HG02798 (cell line): Measurements from ENCODE around the gene OR6M1.

Experiments
- ATAC-seq: cut with Tn5 transposase; IDR thresholded peaks from one replicate; pipeline ENCODE4 v1.9.1; 2021; ENCODE audit warnings: mild to moderate bottlenecking; ENCODE audit not compliant: unreplicated experiment, poor library complexity

Gene OR6M1

GRCh38 chr11:123778511-123778910 is 27.6 kb downstream of the OR6M1 start:
- no peak for ATAC-seq

- ATAC-seq: no peak
These were observed 30.2 kb downstream of the OR6M1 start for GRCh38 chr11:123775715-123776549.

DNA sequence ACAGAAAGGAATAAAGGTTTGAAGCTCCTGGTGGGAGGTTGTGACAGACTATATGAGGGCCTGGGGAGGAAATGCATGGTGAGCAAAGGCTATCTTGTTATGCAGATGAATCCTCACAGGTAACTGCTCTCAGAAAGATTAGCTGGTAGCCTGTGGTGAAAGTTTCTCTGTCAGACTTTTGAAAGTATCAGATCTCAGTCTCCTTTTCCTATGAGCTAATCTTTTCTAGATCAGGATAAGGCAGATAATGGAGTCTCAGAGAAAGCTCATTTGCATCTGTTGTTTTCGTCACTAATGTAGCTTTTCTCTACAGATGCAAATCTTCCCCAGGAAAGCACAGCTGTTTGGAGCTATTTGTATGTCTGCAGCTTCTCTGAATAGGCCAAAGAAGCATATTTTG is 30.9 kb downstream of the OR6M1 start:
- peak; percentile 41 for ATAC-seq

GRCh38 chr11:123773959-123774358 is 32.2 kb downstream of the OR6M1 start:
- ATAC-seq: no peak

- ATAC-seq: no peak
These were observed 33.1 kb downstream of the OR6M1 start for GRCh38 chr11:123773026-123773425.

DNA sequence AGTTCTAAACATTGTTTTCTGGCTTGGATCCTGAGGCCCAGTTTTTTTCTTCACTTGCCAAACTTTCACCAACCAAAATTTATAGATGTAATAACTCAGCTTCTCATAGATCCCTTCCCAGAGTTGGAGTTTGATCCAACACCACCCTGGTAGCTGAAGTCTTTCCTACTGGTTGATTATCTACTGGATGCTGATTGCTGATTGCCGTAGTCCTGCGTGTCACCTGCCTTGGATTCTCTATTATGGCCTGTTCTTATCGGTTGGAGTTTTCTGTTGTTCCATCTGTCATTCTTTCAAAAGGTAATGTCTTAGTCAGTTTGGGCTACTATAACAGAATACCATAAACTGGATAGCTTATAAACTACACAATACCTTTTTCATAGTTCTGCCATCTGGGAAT is 34.5 kb downstream of the OR6M1 start:
- no peak for ATAC-seq

- no peak for ATAC-seq
These were observed 35.4 kb downstream of the OR6M1 start for GRCh38 chr11:123770712-123771111.

- ATAC-seq: no peak
These were observed 40.5 kb downstream of the OR6M1 start for GRCh38 chr11:123765601-123766000.

GRCh38 chr11:123762422-123762821 is 43.7 kb downstream of the OR6M1 start:
- no peak for ATAC-seq

DNA sequence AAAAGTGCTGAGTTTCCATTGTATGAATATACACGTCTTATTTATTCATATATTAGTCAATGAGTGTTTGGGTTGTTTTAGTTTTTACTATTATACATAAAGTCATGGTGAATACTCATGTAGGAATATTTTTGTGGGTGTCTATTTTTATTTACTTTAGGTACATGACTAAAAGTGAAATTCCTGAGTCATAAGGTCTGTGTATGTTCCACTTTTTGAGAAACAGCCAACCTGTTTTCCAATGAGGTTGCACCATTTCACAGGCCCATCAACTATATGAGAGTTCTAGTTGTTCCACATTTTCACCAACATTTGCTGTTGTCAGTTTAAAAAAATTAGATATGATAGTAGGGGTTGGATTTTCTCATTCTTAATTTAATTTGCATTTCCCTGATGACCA is 45.3 kb downstream of the OR6M1 start:
- ATAC-seq: peak; percentile 74

DNA sequence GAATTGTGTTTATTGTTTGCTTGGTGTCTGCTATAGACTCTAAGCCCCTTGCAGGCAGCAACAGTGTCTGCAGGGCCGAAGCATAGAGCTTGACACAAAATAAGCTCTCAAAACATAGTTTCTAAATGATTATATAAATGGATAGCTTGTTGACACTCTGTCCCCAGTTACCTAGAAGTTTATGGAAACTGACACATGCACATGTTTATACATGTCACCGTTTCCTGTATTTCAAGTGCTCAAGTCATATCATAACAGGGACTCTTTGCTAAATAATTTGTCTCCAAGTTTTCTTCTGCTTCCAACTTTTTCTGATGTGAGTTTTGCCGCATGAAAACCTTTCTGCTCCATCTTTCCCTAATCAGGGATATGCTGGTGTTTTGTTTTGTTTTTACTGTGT is 48.2 kb downstream of the OR6M1 start:
- no peak for ATAC-seq

GRCh38 chr11:123755813-123756212 is 50.3 kb downstream of the OR6M1 start:
- no peak for ATAC-seq
